ENCODE results near the gene GNAZ.

Gene GNAZ

DNA sequence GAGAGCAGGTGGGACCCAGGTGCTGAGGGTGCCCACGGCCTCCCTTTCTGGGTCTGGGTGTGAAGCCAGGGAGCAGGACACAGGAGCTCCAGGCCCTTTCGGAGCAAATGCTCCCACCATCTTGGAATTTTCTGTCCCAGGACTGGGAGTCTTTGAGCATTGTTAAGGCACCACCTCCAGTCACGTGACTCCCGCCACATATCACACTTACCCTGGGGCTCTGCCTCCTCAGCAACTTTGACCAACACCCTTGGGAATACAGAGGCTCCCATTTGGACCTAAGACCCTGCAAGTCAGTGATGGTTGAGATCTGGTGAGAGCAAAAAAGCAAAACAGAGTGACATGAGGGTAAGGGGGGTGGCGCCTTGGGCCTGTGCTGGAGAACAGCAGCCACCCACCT is 35.6 kb downstream of the GNAZ start:
- no peak for DNase-seq (ENCODE audit: low read depth in 2 of 2, low spot score in 1 of 2)

DNA sequence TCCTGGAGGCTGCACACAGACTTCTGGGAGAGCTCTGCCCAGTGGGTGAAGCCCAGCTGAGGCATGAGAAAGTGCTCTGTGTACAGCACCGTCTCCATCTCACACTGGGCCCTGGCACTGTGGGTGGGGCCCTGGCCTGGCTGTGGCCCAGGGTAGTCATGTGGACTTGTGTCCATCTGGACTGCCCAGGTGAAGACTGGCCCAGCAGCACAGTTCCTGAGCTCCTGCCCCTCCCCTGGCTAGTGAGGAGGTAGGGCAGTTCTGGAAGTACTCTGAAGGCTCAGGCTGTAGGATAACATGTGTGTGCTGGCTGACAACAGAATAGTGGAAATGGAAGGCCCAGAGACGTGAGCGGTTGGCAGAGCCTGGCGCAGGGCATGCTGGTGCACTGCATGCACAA is 36.0 kb downstream of the GNAZ start:
- no peak for DNase-seq (ENCODE audit: low read depth in 2 of 2, low spot score in 1 of 2)

DNA sequence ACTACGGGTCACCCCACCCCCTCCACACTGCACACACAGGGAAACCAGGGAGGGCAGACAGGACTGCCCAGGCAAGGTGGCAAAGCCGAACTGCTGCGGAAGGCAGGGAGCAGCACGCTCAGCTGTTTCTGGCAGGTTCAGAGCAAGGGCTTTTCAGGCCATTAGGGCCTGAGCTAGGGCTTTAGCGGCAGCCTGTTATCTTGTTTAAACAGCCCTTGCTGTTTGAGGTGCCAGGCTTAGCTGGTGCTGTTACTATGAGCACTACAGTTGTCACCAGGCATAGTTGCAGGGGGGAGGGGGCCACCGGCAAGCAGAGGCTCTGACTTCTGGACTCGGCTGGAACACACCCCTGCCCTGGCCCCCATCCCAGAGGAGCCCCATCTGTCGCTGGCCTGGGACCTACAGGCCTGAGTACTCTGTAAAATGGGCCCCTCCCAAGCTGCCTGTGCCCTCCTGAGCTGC is 36.6 kb downstream of the GNAZ start:
- no peak for DNase-seq (ENCODE audit: low read depth in 2 of 2, low spot score in 1 of 2)

DNA sequence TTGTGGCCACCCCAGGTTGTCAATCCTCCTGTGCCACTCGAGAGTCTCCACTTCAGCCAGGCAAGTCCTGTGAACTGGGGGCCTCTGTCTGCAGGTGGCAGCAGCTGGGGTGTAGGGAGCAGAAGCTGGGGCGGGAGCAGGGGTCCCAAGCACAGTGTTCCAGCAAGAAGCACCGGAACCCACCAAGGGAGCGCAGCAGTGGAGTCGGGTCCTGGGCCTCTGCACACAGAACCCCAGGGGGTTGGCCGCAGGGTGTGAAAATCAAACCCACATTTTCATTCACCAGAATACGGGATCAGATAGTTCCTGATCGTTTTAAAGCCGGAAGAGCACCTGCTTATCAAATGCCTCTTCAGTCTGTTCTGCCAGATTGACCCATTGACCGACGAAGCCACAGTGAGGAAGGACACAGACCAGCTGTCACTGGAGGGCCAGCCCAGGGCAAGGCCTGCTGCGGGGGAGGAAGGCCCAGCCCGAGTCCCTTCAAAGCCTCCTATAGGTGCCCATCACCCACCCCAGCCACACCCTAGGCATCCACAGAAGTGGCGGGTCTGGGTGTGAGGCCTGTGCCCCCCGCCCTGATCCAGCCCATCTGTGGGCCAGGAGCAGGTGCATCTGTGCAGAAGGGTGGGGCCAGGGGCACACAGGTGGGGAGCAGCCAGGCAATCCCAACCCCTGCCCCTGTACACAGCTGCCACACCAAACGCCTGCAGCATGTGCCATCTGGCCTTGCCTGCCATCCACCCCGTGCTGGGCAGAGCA is 37.3 kb downstream of the GNAZ start:
- no peak for DNase-seq (ENCODE audit: low read depth in 2 of 2, low spot score in 1 of 2)

DNA sequence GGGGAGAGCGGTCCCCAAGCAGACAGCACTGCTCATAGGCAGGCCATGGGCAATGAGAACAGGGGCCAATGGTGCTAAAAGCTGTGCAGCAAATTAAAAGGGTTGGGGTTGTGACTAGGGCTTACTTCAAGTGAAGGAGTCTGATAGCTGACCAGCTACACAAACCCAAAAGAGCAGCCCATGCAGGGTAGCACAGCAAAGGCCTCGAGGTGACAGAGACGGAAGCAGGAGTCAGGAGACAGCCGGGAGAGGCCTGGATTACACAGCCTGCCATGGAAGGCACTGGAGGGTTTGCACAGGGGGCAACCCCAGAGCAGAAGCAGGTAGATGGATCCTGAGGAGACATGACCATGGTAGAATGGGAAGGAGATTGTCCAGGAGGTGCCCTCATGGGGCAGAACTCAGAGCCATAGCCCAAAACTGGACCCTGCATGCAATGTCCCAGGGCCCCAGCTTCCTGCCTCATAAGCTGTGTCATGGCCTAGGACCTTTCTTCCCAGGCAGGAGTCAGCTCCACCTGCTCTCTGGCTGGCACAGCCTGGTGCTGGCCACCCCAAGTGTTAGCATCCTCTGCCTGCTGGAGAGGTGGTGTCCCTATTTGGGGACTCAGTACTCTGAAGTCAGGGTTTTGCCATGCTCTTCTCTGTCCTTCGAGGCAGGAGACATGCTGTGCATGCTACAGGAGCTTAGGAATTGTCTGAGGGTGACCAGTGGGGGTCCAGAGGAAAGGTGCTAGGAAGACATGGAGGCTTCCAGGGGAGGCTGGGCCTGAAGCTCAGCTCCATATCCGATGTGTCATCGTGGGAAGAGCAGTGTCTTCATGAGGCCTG is 38.1 kb downstream of the GNAZ start:
- no peak for DNase-seq (ENCODE audit: low read depth in 2 of 2, low spot score in 1 of 2)

DNA sequence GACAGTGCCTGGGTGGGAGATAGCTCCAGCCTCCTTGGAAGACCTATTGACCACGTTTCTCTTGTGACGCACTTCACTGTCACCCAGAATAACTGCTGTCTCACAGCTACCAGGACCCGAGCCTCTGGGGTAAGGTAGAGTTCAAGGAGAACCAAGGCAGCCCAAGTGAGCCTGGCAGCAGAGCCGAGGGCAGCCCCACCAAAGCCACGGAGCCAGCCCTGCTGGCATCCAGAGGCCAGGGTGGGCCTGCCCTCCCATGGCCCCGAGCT is 38.7 kb downstream of the GNAZ start:
- DNase-seq (ENCODE audit: low read depth in 2 of 2, low spot score in 1 of 2): no peak

DNA sequence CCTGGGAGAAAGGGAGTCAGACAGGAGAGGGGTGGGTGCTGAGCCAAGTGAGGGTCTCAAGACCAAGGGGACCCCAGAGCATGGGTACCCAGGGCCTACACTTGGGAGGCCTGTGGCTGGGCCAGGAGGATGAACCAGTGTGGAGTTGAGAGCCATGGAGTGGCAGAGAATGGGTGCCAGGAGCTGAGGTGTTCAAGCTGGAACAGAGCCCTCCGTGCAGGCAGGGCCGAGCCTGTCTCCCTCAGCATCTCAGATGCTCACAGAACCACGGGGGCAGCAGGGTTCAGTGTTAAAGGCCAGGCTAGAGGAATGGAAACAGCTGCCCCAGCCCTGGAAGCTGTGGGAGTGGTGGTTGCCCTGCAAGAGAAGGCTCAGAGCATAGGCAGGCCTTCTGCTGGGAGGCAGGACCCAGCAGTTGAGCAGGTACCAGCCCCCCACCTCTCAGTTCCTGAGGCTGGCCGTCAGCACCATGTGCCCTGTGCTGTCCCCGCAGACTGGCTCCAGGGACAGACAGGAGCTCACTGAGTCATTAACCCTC is 39.2 kb downstream of the GNAZ start:
- DNase-seq (ENCODE audit: low read depth in 2 of 2, low spot score in 1 of 2): no peak

DNA sequence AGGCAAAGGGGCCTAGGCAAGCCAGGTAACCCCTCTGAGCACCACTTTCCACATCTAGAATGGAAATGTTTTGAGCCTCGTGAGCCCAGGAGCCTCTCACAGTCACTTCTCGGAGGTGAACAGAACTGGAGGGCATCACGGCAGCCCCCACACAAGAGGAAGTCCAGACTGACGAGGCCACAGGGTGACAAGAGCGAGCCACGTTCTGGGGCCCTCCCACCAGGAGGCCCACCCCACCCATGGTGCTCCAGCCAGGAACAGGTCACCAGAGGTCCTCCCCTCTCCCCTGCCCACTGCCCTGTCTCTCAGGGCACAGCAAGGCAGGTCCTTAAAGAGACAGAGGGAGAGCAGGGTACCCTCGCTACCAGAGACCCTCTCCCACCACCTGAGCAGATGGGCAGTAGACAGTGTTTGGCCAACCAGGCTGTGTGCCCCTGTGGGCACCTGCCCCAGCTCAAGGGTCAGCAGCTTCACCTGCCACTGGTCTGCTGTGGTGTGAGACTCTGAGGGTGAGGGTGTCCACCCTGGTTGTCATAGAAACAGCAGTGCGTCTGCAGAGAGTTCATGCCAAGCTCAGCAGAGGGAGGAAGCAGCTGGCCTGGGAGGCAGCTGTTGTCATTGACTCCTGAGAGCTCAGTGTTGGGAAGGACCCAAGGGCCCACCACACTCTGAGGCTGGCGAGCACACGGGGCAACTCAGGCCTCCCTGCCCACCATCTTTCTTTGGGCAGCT is 40.0 kb downstream of the GNAZ start:
- DNase-seq (ENCODE audit: low read depth in 2 of 2, low spot score in 1 of 2): no peak

DNA sequence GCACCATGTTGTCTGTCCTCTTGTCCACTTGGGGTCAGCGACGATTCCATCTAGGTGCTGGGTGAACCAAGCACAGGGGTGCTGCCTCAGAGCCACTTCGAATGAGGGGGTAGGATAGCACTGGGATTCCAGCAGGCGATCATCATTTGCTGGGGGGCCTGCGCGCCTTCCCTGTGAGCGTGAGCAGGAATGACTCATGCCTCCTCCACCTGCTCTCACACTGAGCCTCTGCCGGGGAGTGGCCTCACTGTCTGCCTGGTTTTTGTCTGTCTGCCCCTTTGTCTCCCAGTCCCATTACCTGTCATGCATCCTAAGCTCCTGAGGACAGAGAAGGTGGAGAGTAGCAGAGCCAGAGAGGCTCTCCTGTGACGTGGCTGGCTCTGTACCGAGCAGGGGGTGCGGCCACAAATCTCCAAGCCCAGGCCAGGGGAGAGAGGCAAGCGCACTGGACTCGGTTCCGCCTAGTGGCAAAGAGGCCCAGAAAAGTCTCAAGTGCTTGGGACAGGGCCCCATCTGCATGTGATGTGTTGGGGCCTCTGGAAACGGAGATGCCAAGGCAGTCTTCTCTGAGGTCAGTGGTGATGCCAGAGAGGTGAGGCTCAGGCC is 40.7 kb downstream of the GNAZ start:
- DNase-seq (ENCODE audit: low read depth in 2 of 2, low spot score in 1 of 2): no peak

DNA sequence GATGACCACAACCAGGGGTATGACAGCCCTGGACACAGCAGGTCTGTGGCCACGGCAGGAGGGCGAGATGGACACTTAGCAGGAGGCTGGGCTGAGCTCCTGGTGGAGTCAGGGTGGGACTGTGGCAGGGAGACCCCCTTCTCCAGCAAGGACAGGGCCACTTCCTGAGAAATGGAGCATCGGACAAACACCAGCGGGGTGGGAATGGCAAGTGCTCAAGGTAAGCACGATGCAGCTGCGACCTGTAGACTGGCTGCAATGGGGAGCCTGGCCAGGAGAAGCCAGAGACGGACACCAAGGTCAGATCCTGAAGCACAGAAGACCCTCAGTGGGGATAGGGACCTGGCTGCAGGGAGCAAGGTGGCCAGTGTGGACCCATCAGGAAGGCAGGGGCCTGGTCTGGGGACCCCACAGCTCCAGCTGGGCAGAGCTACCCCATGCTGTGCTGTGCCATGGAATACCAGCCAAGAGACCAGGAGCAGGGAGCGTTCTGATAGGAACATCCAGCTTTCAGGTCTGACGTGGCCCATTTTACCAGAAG is 42.2 kb downstream of the GNAZ start:
- DNase-seq (ENCODE audit: low read depth in 2 of 2, low spot score in 1 of 2): no peak

DNA sequence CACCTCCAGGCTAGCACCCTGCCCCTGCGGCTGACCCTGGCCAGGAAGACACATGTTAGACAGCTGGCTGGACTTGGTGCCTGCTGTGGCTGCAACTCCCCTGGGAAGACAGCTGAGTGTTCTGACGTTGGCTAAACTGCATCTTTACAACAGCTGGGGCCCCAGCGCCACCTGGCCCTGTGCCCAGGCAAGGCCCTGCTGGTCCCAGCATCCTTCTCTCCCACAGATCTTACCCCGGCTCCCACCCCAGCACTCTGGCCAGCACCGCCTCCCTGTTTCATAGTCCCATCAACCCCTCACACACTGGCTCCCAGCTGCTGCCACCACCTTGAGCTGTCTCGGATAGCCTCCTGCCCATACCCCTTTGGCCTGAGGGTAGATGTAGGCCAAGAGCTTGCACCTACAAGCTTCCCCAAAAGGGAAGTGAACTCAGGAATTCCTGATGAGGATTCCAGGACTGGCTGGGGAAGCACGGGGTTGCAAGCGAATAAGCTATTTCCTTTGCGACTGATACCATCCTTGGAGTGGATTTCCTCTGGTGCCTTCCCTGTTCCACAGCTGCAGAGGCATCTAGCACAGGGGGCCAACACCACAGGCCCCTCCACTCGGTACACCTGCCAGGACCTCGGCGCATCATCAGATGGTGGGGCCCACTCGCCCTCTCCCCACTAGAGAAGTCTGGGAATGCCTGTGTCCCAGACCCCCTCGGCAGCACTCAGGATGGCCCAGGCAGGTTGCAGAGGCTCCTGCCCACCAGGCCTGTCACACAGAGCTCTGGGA is 42.9 kb downstream of the GNAZ start:
- no peak for DNase-seq (ENCODE audit: low read depth in 2 of 2, low spot score in 1 of 2)

DNA sequence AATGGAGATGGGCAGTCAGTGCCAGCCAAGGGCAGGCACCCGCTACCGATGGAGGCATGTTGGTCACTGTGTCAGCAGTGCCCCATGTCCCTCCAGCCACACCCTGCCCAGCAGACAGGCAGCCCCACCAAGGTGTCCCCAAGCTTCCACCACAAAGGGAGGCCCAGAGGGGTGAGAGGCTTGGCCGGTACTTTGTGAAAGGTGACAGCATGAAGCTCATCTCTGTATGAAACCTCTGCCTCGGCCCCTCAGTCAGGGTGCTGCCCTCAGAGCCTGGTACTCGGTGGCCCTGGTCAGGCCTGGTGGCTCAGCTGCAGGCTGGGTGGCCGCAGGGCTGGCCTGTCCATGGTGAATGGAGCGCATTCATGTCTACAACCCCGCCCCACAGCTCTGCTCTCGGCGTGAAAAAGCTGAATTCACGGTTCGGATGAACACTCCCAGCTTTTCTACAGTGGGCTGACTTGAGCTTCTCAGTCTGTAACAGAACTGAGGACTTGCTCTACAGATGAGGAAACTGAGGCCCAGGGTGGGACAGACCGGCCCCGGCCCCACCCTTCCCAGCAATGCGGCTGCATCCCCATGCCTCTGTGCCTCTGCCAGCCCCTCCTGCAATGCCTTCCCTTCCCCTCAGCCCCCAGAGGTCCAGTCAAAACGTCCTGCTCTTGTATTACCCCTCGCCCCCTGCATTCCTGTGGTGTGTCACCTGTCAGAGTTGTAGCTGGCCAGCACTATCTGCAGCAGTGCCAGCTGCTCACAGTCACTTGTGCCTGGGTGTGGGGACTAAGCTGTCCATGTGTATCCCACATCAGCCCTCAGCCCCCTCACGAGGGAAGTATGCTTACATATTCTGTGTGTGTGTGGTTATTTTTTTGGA is 43.8 kb downstream of the GNAZ start:
- no peak for DNase-seq (ENCODE audit: low read depth in 2 of 2, low spot score in 1 of 2)

DNA sequence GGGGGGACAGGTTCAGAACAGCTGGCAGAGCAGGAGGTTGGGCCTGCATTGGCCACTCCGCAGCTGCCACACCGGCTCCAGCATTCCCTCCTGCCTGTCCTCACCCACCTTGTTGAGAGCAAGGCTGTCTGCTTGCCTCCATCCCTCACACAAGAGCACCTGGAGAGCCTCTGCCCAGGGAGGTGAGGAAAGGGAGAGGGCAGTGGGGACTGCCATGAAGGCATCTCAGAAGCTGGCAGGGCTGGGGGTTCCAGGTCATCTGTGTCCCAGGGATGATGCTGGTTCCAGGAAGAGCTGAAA is 44.4 kb downstream of the GNAZ start:
- DNase-seq (ENCODE audit: low read depth in 2 of 2, low spot score in 1 of 2): no peak

DNA sequence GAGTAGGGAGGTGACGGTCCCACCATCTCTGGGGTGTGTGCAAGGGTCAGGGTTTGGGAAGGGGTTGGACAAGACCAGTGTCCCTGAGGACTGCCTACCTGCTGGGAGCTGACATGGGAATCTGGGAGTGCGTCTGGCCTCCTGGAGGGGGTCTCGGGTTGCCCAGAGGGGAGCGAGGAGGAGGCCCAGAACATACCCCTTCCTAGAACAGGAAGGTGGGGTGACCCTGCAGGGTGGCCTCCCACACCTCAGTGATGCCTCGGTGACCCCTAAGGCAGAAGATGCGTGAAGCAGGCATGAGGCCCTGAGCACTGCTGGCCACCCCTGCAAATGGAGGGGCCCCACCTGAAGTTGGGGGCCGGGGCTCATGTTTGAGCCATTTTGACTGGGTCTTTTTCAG is 45.0 kb downstream of the GNAZ start:
- no peak for DNase-seq (ENCODE audit: low read depth in 2 of 2, low spot score in 1 of 2)

DNA sequence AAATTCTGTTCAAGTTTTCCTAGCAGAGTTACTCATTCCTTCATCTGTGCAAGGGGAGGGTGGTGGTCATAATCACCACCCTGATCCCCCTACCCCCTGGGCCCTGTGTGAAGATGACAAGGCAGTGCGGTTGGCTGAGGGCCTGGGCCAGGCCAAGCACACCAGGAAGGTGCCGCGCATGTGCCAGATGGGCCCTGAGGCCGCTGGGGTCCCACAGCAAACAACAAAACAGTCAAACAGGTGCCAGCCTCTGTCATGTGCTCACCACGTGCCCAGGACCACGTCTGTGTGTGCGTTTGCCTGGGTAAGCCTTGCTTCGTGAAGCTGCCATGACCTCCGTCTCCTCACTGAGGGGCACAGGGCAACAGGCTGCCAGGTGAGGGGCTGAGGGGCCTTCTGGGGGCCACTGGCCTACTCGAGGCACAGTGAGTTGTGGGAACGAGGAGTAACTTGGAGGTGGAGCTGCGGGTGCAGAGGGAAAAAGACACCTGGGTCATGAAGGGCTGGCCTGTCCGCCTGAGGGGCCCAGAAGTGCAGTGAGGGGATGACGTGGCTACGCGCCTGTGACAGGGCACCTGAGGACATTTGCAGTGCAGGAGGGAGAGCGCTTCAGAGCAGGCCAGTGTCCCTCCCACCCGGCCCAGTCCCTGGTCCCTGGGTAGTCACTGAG is 45.6 kb downstream of the GNAZ start:
- no peak for DNase-seq (ENCODE audit: low read depth in 2 of 2, low spot score in 1 of 2)

DNA sequence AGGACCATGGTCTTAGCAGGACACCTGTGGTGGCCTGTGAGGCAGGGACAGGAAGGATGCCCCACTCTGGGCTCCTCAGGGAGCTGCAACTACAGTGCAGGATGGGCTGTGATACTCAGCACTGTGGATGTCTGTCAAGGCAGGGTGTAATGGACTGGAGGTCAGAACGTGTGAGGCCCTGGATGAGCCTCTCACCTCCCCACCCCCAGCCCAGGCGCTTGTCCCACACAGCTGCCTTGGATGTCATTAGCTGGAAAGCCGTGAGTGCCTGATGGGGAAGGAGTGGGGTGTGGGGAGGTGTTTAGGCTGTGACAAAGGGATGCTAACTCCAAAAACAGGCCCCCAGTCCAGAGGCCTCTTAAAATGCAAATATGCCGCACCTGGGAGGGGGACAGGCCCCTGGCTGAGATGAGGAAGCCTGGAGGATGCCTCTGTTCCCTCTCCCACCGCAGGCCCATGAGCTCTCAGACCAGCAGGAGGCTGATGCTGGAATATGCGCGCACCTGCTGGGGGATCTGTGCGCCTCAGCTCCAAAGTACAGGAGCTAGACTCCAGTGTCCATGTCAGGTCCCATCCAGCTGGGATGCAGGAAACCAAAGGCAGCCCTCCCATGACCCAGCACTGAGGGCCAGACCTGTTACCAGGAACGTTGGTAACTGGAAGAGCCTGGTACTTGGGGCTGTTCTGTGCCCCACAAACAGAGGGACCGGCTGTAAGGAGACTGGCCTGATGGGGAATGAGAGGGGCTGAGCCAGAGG is 46.4 kb downstream of the GNAZ start:
- no peak for DNase-seq (ENCODE audit: low read depth in 2 of 2, low spot score in 1 of 2)

DNA sequence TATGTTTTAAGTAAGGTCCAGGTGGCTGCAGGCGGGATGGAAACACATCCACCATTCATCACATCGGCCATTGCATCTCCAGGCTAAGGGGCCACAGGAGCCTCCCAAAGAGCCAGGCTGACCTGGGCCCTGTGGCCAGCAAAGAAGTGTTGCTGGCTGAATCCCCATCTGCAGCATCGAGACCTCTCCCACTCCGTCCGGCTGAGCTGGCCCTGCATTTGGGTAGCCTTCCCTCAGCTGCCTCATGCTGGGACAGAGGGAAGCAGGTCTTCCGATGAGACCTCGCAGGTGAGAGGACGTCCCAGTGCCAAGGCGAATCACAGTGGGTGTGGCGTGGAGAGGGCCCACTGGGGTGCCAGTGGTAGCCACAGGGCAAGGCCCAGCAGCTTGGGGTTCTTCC is 47.0 kb downstream of the GNAZ start:
- no peak for DNase-seq (ENCODE audit: low read depth in 2 of 2, low spot score in 1 of 2)

DNA sequence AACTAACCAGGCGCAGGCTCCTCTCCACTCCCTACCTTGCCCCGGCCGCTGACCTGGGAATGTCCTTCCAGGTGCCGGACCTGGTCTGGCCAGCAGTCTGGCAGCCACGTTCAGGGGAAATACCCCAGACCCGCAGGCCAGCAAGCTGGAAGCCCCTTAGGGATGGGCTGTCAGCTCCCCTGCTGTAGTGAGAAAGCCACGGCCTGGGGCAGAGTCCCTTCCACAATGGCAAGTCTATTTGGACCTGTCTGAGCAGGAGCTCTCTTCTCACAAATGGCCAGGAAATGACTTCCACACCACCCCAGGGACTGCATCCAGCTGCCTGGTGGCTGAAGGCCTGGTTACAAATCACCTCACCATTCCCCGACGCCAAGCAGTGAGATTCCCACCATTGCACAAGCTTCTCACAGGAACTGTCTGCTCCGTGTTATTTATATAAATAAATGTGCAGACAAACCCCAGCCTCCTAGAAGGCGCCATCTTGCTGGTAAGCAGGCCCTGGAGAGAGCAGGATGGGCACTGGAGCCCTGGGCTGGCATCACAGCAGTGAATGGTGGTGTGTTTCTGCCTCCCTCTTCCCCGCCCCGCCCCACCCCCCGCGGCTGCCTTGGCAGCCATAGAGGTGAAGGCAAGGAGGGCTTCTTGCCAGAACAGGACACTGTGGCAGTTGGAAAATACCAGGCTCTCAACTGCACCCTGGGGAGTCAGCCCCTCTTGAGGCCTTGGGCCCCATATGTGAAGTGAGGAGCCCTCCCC is 47.8 kb downstream of the GNAZ start:
- DNase-seq (ENCODE audit: low read depth in 2 of 2, low spot score in 1 of 2): no peak
